ENCODE results near the gene NDUFV2. TPM values are rescaled to one million over a fixed set of nuclear protein-coding genes. Genes with fewer than 3 reads are reported as not detected.
A peak's percentile ranks its signal among the peaks of the same experiment; 100 is the strongest.

The NDUFV2 gene
- total and polyA plus RNA-seq, 2 of the 8 experiments (the other 6 are each of a cell fraction or from before 2014, with no cell fraction given): 90.8 to 191 TPM

DNA sequence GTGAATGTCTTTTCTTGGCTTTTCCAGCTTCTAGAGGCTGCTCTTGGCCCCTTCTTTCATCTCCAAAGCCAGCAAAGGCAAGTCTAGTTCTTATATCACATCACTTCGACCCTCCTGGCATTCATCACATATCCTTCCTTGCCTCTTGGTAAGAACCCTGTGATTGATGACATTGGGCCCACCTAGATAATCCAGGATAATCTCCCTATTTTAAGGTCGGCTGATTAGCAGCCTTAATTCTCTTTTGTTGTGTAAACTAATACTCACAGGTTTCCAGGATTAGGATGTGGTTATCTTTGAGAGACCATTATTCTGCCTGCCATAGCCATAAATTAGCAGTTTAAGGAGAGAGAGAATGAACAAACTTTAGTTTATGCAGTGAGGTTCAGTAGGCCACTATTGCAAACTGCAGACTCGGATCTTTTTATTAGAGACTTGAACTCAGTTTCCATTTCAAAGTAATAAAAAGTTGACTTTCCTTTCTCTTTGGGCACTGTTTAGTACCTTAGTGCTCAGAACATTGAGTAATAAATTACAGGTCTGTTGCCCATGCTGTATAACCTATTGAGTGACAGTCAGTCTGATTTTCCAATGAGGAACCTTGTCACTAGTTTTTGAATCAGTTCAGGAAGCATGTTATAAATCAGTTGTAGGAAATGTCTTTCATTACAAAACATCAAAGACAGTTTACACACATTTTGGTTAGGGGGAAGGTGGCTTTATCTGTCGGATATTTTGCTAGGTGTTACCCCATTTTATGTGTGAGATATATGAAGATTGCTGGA lies 4.5 kb downstream of the NDUFV2 start (continued):
- TF ChIP-seq, protein P1, sequence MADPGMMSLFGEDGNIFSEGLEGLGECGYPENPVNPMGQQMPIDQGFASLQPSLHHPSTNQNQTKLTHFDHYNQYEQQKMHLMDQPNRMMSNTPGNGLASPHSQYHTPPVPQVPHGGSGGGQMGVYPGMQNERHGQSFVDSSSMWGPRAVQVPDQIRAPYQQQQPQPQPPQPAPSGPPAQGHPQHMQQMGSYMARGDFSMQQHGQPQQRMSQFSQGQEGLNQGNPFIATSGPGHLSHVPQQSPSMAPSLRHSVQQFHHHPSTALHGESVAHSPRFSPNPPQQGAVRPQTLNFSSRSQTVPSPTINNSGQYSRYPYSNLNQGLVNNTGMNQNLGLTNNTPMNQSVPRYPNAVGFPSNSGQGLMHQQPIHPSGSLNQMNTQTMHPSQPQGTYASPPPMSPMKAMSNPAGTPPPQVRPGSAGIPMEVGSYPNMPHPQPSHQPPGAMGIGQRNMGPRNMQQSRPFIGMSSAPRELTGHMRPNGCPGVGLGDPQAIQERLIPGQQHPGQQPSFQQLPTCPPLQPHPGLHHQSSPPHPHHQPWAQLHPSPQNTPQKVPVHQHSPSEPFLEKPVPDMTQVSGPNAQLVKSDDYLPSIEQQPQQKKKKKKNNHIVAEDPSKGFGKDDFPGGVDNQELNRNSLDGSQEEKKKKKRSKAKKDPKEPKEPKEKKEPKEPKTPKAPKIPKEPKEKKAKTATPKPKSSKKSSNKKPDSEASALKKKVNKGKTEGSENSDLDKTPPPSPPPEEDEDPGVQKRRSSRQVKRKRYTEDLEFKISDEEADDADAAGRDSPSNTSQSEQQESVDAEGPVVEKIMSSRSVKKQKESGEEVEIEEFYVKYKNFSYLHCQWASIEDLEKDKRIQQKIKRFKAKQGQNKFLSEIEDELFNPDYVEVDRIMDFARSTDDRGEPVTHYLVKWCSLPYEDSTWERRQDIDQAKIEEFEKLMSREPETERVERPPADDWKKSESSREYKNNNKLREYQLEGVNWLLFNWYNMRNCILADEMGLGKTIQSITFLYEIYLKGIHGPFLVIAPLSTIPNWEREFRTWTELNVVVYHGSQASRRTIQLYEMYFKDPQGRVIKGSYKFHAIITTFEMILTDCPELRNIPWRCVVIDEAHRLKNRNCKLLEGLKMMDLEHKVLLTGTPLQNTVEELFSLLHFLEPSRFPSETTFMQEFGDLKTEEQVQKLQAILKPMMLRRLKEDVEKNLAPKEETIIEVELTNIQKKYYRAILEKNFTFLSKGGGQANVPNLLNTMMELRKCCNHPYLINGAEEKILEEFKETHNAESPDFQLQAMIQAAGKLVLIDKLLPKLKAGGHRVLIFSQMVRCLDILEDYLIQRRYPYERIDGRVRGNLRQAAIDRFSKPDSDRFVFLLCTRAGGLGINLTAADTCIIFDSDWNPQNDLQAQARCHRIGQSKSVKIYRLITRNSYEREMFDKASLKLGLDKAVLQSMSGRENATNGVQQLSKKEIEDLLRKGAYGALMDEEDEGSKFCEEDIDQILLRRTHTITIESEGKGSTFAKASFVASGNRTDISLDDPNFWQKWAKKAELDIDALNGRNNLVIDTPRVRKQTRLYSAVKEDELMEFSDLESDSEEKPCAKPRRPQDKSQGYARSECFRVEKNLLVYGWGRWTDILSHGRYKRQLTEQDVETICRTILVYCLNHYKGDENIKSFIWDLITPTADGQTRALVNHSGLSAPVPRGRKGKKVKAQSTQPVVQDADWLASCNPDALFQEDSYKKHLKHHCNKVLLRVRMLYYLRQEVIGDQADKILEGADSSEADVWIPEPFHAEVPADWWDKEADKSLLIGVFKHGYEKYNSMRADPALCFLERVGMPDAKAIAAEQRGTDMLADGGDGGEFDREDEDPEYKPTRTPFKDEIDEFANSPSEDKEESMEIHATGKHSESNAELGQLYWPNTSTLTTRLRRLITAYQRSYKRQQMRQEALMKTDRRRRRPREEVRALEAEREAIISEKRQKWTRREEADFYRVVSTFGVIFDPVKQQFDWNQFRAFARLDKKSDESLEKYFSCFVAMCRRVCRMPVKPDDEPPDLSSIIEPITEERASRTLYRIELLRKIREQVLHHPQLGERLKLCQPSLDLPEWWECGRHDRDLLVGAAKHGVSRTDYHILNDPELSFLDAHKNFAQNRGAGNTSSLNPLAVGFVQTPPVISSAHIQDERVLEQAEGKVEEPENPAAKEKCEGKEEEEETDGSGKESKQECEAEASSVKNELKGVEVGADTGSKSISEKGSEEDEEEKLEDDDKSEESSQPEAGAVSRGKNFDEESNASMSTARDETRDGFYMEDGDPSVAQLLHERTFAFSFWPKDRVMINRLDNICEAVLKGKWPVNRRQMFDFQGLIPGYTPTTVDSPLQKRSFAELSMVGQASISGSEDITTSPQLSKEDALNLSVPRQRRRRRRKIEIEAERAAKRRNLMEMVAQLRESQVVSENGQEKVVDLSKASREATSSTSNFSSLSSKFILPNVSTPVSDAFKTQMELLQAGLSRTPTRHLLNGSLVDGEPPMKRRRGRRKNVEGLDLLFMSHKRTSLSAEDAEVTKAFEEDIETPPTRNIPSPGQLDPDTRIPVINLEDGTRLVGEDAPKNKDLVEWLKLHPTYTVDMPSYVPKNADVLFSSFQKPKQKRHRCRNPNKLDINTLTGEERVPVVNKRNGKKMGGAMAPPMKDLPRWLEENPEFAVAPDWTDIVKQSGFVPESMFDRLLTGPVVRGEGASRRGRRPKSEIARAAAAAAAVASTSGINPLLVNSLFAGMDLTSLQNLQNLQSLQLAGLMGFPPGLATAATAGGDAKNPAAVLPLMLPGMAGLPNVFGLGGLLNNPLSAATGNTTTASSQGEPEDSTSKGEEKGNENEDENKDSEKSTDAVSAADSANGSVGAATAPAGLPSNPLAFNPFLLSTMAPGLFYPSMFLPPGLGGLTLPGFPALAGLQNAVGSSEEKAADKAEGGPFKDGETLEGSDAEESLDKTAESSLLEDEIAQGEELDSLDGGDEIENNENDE (IDR thresholded peaks at IDR 0.05; ENCODE audit: insufficient replicate concordance, low read length): peak; percentile 20
- TF ChIP-seq JUND (IDR thresholded peaks at IDR 0.05; ENCODE audit: low read length): no peak
